HG03575 (cell line): ENCODE results near the gene SMAD6.

Experiments
- ATAC-seq: cut with Tn5 transposase; IDR thresholded peaks from one replicate; pipeline ENCODE4 v1.9.1; 2021; ENCODE audit not compliant: unreplicated experiment, insufficient number of reproducible peaks, low FRiP score; ENCODE audit errors: extremely low read depth

SMAD6 gene

GRCh38 chr15:66700412-66700801 is 1.6 kb upstream of the SMAD6 start:
- ATAC-seq = no peak

- ATAC-seq = no peak
These were observed 1.1 kb upstream of the SMAD6 start for GRCh38 chr15:66700802-66701421.

GRCh38 chr15:66701422-66702034 is 508 bp upstream of the SMAD6 start:
- ATAC-seq = no peak

- ATAC-seq = no peak
These were observed 927 bp downstream of the SMAD6 start for GRCh38 chr15:66702787-66703539.

GRCh38 chr15:66703540-66703941 is 1.5 kb downstream of the SMAD6 start:
- ATAC-seq = no peak

- no peak for ATAC-seq
These were observed 2.2 kb downstream of the SMAD6 start for GRCh38 chr15:66704019-66704802.

- ATAC-seq = no peak
These were observed 2.7 kb downstream of the SMAD6 start for GRCh38 chr15:66704803-66705153.

- no peak for ATAC-seq
These were observed 3.5 kb downstream of the SMAD6 start for GRCh38 chr15:66705277-66706146.

- ATAC-seq = no peak
These were observed 4.2 kb downstream of the SMAD6 start for GRCh38 chr15:66706225-66706732.

GRCh38 chr15:66706840-66707239 is 4.8 kb downstream of the SMAD6 start:
- no peak for ATAC-seq

GRCh38 chr15:66707310-66708082 is 5.5 kb downstream of the SMAD6 start:
- ATAC-seq = no peak

- no peak for ATAC-seq
These were observed 6.4 kb downstream of the SMAD6 start for GRCh38 chr15:66708389-66708788.

- ATAC-seq = no peak
These were observed 7.8 kb downstream of the SMAD6 start for GRCh38 chr15:66709884-66710283.

GRCh38 chr15:66711260-66711659 is 9.2 kb downstream of the SMAD6 start:
- ATAC-seq = no peak

GRCh38 chr15:66711862-66712261 is 9.8 kb downstream of the SMAD6 start:
- no peak for ATAC-seq

- no peak for ATAC-seq
These were observed 11.9 kb downstream of the SMAD6 start for GRCh38 chr15:66713843-66714508.

- ATAC-seq = no peak
These were observed 12.5 kb downstream of the SMAD6 start for GRCh38 chr15:66714543-66714981.
